Cardiac septum (tissue), 1 donor: Measurements from ENCODE around the gene DERL2. TPM values are rescaled to one million over a fixed set of nuclear protein-coding genes. Genes with fewer than 3 reads are reported as not detected.

Experiments used
- DNase-seq: peaks from one replicate; pipeline ENCODE4 v3.0.0-alpha.2; 2020; ENCODE audit warnings: low spot score
- intact Hi-C: fragments of 100-400 bp; cut with DNase I; formaldehyde crosslinking; loops from one replicate; pipeline ENCODE4 v1.14.0; 2022
- total RNA-seq: library from RNA; stranded (reverse); fragmentation: NEBNext Ultra II Directional; extraction: Animal tissue kit (Norgen Biotek cat#: 25700); gene quantifications from one replicate; pipeline ENCODE4 v1.2.1, GENCODE V29; 2021
- donor health status: DM: no; HTN: no; CAD: no.

DERL2 gene
- total RNA-seq, 1 donor from 2014 or later, result 32.8 TPM

DNA sequence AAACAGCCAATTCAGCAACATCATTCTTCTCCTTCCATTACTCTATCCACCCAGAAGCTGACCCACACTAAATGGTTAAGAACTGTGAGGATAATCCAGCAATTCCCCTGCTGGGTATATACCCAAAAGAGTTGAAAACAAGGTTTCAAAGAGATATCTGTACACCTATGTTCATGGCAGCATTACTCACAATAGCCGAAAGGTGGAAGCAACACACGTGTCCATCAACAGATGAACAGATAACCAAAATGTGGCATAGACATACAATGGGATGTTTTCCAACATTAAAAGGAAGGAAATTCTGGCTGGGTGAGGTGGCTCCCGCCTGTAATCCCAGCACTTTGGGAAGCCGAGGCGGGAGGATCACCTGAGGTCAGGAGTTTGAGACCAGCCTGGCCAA lies 20.3 kb upstream of the DERL2 start:
- intact Hi-C loops, result no loop called here

GRCh38 chr17:5502552-5502951 lies 16.6 kb upstream of the DERL2 start:
- no peak for DNase-seq
- intact Hi-C loops, result no loop called here

More for the DNA sequence above, 20.3 kb upstream of the DERL2 start:
- no peak for DNase-seq

DNA sequence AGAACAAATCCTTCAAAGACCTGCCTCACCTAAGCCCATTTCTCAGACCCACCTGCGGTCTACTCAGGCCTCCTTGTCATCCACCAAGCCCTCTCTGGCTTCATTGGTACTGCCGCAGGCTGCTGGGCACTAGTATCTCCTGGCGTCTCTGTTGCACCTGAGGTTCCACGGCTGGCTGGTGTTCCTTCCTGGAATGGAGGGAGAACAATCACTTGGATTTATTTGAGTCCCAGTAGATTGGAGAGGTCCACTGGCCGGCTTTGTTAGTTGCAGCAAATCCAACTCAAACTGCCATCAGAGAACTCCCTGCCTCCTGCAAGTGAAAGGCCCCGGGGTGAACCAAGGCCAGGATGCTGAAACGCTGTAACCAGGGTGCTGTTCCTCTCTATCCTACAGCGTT lies 15.7 kb upstream of the DERL2 start:
- intact Hi-C loops, result no loop called here
- DNase-seq, result no peak

- peak; percentile 80 for DNase-seq
- intact Hi-C loops, result no loop called here
These were observed 14.8 kb upstream of the DERL2 start for GRCh38 chr17:5500589-5501391.

GRCh38 chr17:5500247-5500588 lies 14.2 kb upstream of the DERL2 start:
- intact Hi-C loops, result no loop called here
- DNase-seq, result no peak

- intact Hi-C loops, result no loop called here
- DNase-seq, result no peak
These were observed 13.7 kb upstream of the DERL2 start for GRCh38 chr17:5499476-5500231.

DNA sequence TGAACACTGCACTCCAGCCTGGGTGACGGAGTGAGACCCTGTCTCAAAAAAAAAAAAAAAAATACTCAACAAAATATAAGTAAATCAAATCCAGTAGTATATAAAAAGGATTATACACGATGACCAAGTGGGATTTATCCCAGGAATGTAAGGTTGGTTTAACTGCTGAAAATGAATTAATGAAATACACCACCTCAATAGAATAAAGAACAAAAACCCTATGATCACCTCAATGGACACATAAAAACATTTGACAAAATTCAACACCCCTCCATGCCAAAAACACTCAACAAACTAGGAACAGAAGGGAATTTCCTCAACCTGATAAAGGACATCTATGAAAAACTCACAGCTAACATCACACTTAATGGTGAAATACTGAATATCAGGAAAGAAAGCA lies 7.0 kb upstream of the DERL2 start:
- intact Hi-C loops, result no loop called here
- DNase-seq, result no peak

GRCh38 chr17:5488752-5489151 lies 2.8 kb upstream of the DERL2 start:
- intact Hi-C loops, result no loop called here
- DNase-seq, result no peak

DNA sequence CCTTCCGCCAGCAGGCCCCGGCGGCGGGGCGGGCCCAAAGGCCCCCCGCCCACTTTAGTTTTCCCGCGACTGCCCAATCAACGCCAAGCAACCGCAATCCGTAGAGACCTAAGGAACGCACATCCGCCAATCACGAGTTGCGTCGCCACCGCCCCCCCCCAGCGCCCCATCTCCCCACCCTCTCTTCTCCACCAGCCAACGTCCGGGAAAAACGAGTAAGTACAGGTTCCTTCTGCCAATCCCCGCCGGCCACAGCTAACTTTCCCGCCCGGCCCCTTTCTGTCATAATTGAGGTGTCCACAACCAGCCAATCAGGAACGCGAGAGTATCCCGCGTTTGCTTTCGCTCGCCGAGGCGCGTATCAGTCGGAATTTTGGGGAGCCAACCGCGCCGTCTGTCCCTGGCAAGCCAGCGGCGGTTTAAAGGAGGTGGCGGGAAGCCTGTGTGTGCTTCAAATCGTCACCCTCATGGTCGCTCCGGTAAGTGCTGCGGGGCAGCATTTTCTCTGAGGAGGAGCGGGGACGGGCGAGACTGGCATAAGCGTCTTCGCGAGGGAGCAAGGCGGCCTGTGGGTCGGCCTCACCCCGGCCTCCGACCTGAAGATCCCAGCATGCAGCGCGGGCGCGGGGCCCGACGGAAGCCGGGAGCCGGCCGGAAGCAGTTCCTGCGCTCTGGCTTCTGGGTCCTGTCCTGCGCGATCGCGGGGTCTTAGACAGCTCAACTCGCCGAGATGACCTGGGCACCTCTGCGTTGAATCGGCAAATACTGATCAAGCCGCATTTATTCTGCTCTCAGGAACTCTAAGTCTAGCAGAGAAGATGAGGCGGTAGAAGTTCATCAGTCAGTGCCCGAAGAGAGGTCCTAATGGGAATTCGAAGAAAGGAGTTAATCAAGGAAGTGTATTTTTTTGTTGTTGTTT lies 487 bp upstream of the DERL2 start, which contains the start of gene MIS12:
MIS12 (plus strand) TSS at position 361 of the 919 bp plus-strand sequence. CDS start 2,297 bp downstream, outside the sequence.
- peak; percentile 99 for DNase-seq
- intact Hi-C loops, result loop anchor here (2.0 kb wide), 1 partner anchor 18 kb away; the partner anchor contains the start of gene DHX33

GRCh38 chr17:5481451-5481850 lies 4.5 kb downstream of the DERL2 start:
- DNase-seq, result no peak
- intact Hi-C loops, result no loop called here

DNA sequence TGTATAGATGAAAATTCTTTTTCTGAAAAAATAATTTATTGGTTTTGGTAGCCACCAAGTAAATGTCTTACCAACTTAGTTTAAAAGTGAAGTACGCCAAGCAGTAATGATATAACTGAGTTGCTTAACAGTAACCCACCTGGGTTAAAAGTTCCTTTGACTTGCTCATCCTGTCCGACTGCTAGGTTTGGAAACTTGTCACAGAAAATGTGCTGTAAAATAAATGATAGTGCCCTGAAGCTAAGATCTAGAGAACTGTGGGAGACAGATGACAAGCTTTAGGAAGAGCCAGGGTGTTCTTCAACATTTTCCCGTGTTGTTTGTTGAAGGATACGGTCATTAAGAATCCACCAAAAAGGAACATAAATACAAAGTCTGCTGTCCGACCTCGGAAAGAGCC lies 5.0 kb downstream of the DERL2 start:
- intact Hi-C loops, result no loop called here

GRCh38 chr17:5478992-5479391 lies 7.0 kb downstream of the DERL2 start:
- no peak for DNase-seq
- intact Hi-C loops, result no loop called here

More for the DNA sequence above, 5.0 kb downstream of the DERL2 start:
- DNase-seq, result no peak

GRCh38 chr17:5473906-5474305 lies 12.1 kb downstream of the DERL2 start:
- intact Hi-C loops, result no loop called here
- no peak for DNase-seq

DNA sequence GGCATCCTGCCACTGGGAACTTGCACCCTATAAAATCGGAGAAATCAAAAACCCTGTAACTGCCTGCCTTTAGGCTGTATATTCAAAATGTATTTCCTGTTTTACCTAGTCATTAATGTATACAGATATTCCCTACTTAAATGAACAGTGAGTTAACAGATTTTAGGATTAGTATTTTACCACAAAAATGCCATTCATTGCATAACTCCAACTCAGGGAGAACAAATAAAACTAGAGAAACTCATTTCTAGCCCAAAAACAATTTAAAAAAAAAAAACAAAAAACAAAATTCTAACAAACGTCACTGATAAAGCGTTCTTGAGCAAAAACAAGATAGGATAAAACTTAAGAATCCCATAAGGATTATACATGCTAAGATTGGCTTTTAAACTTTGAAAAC lies 13.5 kb downstream of the DERL2 start:
- intact Hi-C loops, result no loop called here
- DNase-seq, result no peak

DNA sequence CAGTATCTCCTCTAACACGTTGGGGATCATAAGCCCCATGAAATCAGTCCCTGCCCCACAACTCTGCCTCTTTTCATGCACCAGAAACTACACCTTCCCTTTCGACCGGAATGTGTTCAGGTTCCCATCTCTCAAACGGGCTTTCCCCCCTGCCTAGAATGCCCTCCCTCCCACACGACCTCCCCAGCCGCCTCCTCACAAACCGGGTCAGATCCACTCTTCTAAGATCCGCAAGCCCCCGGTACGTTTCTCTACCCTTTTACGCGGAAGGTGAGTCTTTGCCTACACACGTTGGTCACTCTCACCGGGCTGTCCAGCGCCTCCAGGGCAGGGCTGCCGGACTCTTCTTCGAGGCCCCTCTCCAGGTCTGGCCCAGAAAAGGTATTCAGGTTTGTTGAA lies 17.9 kb downstream of the DERL2 start:
- intact Hi-C loops, result loop anchor here (1.0 to 2.0 kb wide), 2 partner anchors 19 to 29 kb away; partner anchors contain the start of genes C1QBP, DERL2 and MIS12
- no peak for DNase-seq

- DNase-seq, result no peak
- intact Hi-C loops, result no loop called here
These were observed 18.6 kb downstream of the DERL2 start for GRCh38 chr17:5467416-5467815.

DNA sequence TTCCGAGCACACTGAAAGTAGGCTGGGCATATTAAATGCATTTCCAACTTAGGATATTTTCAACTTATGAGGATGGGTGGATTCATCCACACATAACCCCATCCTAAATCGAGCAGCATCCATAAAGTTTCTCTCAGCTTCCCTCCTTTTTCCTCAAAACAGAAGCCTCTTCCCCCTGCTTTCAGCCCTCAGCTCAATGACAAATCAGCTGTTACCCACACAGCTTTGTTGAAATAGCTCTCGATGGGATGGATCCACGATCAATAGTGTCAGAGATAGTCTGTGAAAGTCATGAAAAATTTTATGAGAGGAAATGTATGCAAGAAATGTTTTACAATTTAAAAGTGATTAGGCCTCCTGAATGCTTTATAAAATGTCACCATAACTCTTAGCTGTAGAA lies 19.7 kb downstream of the DERL2 start:
- DNase-seq, result no peak
- intact Hi-C loops, result no loop called here

GRCh38 chr17:5464717-5465507 lies 21.1 kb downstream of the DERL2 start:
- intact Hi-C loops, result no loop called here
- DNase-seq, result no peak

DNA sequence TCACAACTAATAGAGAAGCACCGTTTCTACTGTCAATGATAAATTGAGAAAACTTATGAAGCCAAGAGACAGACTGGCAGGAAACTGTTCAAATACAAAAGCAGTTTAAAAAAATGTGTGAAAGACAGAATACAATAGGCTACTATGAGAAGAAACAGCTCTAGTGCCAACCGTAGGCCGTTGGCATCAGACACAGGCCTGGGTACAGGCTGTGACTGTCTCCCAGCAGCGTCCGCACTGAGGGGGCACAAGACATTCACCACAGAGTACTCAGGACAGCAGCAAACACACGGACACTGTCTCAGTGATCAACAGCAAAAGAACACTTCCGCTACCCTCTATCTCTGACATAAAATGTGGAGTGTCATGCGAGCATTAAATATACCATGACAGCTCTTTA lies 39.2 kb downstream of the DERL2 start:
- intact Hi-C loops, result no loop called here
- no peak for DNase-seq
